Sigmoid colon (tissue), 4 donors: ENCODE results near the gene LRP1B.

ENCODE experiments used
- EP300 ChIP-seq, 4 donors: sonication (generic); formaldehyde crosslinking; IDR thresholded peaks; one replicate each; pipeline ENCODE4 v1.6.1; 2017; ENCODE audit warnings: antibody characterized with exemption in 4 of 4
- POLR2A ChIP-seq, 2 donors: fragments of 450-650 bp; IDR thresholded peaks; one replicate each; pipeline ENCODE4 v1.6.1; 2016; ENCODE audit warnings: antibody characterized with exemption in 2 of 2, mild to moderate bottlenecking in 2 of 2, moderate library complexity in 2 of 2
- POLR2AphosphoS5 ChIP-seq, 4 donors: sonication (generic); formaldehyde crosslinking; IDR thresholded peaks; one replicate each; pipeline ENCODE4 v1.6.1; 2017; ENCODE audit warnings: antibody characterized with exemption in 4 of 4
- TF ChIP-seq, protein P1 (sequence below), 4 experiments: fragments of 450-650 bp in 3 of 4; fragments of 200-600 bp in 1 of 4; IDR thresholded peaks; one replicate each; pipeline ENCODE4 v1.5.1; 2016 to 2019; ENCODE audit warnings: antibody characterized with exemption in 4 of 4, mild to moderate bottlenecking in 3 of 4, moderate library complexity in 2 of 4

DNA sequence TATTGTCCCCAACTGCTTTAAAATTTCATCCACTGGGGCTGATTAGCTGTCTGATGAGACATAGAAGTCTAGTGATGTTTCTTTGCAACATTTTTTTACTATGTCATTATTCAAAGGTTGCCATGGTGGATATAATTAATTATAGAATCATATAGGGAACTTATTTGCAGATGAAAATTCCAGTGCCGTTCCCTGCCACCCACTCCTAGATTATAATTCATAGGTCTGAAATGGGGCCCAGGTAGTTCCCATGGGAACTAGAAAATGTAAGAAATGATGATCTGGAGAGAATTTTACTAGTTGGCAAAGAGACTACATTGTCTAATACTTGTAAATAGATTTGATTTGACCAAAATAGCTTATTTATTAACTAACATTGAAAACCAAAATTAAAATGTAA lies 1854.2 kb downstream of the LRP1B start:
- no peak for TF ChIP-seq POLR2A (IDR thresholded peaks at IDR 0.05)
- TF ChIP-seq, protein P1, sequence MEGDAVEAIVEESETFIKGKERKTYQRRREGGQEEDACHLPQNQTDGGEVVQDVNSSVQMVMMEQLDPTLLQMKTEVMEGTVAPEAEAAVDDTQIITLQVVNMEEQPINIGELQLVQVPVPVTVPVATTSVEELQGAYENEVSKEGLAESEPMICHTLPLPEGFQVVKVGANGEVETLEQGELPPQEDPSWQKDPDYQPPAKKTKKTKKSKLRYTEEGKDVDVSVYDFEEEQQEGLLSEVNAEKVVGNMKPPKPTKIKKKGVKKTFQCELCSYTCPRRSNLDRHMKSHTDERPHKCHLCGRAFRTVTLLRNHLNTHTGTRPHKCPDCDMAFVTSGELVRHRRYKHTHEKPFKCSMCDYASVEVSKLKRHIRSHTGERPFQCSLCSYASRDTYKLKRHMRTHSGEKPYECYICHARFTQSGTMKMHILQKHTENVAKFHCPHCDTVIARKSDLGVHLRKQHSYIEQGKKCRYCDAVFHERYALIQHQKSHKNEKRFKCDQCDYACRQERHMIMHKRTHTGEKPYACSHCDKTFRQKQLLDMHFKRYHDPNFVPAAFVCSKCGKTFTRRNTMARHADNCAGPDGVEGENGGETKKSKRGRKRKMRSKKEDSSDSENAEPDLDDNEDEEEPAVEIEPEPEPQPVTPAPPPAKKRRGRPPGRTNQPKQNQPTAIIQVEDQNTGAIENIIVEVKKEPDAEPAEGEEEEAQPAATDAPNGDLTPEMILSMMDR (IDR thresholded peaks at IDR 0.05), result no peak
- TF ChIP-seq EP300 (IDR thresholded peaks at IDR 0.05), result no peak
- TF ChIP-seq POLR2AphosphoS5 (IDR thresholded peaks at IDR 0.05), result no peak
